AG10803 (cell line): Measurements from ENCODE around the gene ZNF280B.

Experiments used
- DNase-seq: peaks from one replicate; pipeline ENCODE4 v3.0.0; 2010; ENCODE audit warnings: low read depth
- H3K4me3 ChIP-seq: 2 replicates; pipeline ENCODE4 v1.5.1; 2011; ENCODE audit warnings: mild to moderate bottlenecking, low read length, control low read depth
- TF ChIP-seq, protein P1 (sequence below): conservative IDR thresholded peaks from 2 replicates; pipeline ENCODE4 v1.5.1; 2011; ENCODE audit warnings: mild to moderate bottlenecking, low read length, control low read depth, inconsistent platforms

ZNF280B gene

DNA sequence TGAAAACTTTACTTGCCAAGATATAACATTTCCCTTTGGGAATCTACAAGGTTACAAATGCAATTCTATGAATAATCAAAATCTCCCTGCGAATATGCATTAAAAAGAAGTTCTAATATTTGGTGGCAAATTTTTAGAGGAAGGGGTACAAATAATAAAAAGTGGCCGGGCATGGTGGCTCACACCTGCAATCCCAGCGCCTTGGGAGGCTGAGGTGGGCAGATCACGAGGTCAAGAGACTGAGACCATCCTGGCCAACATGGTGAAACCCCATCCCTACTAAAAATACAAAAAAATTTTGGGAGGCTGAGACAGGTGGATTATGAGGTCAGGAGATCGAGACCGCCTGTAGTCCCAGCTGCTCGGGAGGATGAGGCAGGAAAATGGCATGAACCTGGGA lies 47.0 kb downstream of the ZNF280B start:
- TF ChIP-seq, protein P1, sequence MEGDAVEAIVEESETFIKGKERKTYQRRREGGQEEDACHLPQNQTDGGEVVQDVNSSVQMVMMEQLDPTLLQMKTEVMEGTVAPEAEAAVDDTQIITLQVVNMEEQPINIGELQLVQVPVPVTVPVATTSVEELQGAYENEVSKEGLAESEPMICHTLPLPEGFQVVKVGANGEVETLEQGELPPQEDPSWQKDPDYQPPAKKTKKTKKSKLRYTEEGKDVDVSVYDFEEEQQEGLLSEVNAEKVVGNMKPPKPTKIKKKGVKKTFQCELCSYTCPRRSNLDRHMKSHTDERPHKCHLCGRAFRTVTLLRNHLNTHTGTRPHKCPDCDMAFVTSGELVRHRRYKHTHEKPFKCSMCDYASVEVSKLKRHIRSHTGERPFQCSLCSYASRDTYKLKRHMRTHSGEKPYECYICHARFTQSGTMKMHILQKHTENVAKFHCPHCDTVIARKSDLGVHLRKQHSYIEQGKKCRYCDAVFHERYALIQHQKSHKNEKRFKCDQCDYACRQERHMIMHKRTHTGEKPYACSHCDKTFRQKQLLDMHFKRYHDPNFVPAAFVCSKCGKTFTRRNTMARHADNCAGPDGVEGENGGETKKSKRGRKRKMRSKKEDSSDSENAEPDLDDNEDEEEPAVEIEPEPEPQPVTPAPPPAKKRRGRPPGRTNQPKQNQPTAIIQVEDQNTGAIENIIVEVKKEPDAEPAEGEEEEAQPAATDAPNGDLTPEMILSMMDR = no peak
- DNase-seq = no peak
- no peak overlapping the region for H3K4me3 ChIP-seq

DNA sequence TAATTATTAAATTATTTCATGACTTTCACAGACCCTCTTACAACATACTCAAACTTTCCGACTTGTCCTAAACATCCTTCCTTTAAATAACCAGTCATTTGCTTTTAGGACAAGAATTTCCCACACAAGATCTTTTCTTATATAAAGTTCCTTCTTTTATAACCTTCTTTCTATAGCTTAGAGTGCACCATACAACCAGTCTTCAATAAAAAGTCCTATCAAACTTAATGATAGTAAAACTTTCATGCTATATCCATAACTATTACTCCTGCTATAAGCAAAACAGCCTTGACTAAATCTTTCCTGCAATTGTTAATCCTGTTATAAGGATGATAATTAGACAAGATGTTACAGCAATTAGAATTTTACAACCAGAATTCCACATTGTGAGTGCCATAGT lies 47.4 kb downstream of the ZNF280B start:
- TF ChIP-seq, protein P1 = no peak
- DNase-seq = no peak
- no peak overlapping the region for H3K4me3 ChIP-seq

DNA sequence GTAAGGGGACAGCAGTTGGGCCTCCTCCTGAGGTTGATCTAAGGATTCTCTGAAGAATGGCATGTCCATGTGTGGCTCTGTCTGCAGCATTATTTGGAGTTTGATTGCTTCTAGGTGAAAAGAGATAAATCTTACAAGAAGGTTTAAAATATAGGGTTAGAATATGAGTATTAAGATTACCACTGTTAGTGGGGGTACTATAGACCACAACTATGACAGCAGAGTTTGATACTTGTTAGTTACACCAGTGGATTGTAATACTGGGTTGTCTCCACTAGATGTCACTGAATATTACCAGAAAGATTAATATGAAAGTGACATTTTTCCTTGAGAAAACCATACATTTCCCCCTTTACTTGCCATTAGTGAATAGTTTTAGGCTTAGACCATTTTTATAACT lies 47.9 kb downstream of the ZNF280B start:
- DNase-seq = no peak
- H3K4me3 ChIP-seq = no peak overlapping the region
- TF ChIP-seq, protein P1 = peak; percentile 34

DNA sequence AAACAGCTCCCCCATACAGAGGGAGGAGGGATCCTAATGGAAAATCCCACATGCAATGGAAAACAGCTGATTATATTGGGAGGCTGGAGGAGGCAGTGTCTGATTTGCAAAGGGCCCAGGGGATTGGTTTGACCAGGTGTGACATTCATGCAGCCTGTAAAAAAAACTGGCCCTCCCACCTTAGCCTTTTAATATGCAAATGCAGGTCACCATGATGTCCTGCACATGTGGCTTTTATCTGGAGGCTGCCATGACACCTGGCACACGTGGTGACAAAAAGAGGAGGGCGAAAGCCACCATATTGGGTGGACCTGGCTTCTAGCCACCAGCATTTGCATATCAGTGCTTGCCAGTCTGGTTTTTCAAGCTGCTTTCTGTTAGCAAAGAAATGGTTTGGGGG lies 48.5 kb downstream of the ZNF280B start:
- H3K4me3 ChIP-seq = no peak overlapping the region
- DNase-seq = no peak
- TF ChIP-seq, protein P1 = no peak

DNA sequence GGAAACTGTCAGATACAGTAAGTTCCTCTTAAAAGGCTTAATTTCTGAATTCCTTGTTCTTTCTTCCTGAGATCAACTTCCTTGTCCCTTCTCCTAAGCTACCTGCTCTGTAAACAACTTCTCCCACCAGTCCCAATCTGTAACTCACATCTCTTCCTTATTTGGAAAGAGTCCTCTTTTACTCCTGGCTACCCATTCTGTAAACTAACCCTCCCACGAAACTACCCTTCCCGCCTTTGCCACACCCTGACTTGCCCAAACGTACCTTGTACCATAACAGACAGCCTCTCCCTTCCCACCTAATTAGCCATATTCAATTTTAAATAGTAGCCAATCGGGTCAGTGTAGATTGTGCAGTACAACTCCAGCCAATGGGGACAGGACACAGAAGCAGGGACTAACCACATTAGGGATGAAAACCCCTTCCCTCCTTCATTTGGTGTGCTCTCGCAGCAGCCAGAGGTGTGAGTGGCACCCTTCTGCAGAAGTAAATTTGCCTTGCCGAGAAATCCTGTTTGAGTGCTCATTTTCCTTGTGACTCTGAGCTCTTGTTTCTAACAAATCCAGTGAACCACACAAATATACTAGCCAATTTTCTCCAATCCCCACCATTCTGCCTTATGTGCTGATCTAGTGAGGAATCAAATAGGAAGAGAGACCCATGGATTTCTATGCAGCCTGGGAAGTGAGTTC lies 49.5 kb downstream of the ZNF280B start:
- TF ChIP-seq, protein P1 = no peak
- no peak for DNase-seq
- no peak overlapping the region for H3K4me3 ChIP-seq

DNA sequence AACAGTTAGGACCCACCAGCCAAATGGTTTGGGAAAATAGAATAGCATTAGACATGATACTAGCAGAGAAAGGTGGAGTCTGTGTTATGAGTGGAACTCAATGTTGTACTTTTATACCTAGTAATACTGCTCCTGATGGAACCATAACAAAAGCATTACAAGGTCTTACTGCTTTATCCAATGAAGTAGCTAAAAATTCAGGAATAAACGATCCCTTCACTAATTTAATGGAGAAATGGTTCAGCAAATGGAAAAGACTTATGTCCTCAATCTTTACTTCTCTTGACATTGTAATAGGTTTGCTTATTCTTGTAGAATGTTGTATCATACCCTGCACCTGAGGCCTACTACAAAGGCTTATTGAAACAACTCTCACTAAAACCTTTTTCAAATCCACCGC lies 50.2 kb downstream of the ZNF280B start:
- no peak overlapping the region for H3K4me3 ChIP-seq
- TF ChIP-seq, protein P1 = no peak
- no peak for DNase-seq

DNA sequence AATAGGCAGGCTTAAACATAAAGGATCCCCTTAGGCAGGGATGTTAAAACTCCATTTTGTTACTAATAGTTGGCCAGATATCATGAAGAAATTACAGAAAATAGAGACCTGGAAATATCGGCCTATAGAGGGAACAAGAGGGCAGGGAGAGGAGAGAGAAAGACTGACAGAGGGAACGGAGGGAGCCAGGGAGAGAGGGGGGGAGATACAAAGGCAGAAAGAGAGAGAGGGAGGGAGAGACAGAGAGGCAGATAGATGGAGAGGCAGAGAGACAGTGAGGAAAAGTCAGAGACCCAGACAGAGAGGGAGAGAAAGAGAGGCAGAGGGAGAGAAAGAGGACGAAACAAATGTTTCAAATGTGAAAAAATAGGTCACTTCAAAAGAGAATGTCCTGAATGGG lies 53.5 kb downstream of the ZNF280B start:
- TF ChIP-seq, protein P1 = no peak
- no peak for DNase-seq
- no peak overlapping the region for H3K4me3 ChIP-seq
